GM18951 (cell line): ENCODE data around the gene NOMO2.
"Not testable (repeated sequence)": the region's sequence is repeated elsewhere in the genome, so short reads cannot be mapped to it uniquely, and the experiment has no call there.

ENCODE experiments used
- in situ Hi-C: fragments of 300-500 bp; cut with MboI; formaldehyde crosslinking; loops from one replicate; pipeline ENCODE4 v1.12.0; 2022; ENCODE audit warnings: low sequenced_read_pairs, mixed read lengths, inconsistent platforms; ENCODE audit not compliant: unreplicated experiment

Gene NOMO2

GRCh38 chr16:18531323-18531722 lies 30.6 kb downstream of the NOMO2 start:
- in situ Hi-C loops, result not testable (repeated sequence)

DNA sequence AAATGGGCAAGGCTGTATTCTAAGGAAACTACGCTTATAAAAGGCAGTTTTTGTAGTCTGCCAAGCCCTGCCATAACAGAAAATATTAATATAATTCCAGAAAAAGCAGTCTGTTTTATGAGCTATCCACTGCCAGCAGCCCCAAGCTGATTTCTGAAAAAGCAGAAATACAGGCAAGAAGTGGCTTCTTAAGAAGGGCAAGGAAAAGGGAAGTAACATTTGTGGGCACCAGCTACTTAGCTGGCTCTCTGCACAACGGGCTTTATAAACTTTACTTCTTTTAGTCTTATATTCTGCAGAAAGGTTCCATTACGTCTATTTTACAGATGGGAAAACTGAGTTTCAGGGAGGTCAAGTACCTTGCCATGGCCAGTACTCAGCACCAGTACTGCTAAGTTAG lies 31.6 kb downstream of the NOMO2 start:
- in situ Hi-C loops, result not testable (repeated sequence)

DNA sequence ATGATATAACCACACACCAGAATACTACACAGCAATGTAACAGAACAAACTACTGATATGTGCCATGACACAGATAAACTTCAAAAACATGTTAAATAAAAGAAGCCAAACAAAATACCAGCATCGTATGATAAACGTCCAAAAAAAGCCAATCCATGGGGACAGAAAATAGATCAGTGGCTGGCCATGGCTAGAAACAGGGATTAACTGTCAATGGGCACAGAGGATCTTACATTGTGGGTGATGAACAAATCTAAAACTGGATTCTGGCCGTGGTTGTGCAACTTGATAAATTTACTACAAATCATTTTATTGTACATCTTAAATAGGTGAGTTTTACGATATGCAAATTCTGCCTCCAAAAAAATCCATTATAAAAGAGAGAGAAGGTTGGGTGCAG lies 35.4 kb downstream of the NOMO2 start:
- in situ Hi-C loops, result not testable (repeated sequence)

DNA sequence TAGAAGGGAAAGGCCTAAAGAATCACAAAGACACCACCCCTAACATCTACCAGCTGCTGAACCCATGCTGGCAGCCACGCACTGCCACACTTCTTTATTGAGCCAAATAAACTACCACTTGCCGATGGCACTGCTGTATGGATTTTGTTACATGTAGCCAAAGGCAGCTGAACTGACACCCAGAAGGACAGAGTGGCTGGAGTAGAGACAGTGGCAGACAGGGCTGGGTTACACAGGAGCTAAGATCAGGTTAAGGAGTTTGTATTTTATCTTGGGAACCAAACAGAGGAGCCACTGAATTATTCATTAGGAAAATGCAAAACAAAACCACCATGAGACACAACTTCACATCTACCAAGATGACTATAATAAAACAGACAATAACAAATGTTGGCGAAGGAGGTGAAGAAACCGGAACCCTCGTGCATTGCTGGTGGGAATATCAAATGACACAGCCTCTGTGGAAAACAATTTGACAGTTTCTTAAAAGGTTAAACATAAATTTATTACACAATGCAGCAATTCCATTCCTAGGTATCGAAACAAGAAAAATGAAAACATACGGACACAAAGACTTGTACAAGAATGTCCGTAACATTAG lies 35.9 kb downstream of the NOMO2 start:
- in situ Hi-C loops, result not testable (repeated sequence)

DNA sequence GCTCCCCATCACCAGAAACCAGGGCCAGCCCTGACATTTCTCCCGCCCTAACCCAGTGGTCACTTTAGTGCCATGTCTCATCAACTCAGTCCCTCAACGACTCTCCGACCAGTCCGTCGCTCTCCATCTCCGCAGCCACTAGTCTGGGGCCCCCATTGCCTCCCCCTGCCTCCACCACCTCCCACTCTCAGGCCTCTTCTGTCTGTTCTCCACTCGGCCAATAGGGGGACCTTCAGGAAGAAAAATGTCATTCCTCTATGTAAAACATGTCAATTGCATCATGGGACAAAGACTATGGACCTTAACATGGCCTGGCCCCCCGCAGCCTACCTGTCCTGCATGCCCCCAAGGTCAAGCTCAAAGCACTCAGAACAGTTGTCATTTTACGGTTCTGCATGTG lies 39.3 kb downstream of the NOMO2 start:
- in situ Hi-C loops, result not testable (repeated sequence)

DNA sequence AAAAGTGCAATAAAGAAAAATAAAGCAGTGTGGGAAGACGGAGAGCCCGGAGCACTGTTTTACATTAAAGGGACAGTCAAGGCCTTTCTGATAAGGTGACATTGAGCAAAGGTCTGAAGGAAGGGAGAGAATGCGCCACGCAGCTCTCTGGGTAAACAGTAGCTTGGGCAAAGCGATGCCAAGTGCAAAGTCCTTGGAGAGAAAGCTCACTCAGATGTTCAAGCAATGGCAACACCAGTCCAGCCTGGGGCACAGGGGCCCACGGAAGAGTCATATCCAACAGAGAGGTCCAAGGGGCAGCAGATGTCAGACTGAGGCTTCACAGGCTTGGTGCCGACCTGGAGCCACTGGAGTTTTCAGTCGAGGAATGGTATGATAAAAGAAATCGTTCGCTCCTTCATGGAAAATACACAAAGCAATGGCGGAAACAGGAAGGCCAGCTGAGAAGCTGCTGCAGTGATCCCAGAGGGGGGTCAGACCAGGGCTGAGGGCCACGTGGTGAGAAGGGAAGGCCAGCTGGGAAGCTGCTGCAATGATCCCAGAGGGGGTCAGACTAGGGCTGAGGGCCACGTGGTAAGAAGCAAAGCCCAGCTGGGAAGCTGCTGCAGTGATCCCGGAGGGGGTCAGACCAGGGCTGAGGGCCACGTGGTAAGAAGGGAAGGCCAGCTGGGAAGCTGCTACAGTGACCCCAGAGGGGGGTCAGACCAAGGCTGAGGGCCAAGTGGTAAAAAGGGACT lies 40.3 kb downstream of the NOMO2 start:
- in situ Hi-C loops, result not testable (repeated sequence)

- in situ Hi-C loops, result not testable (repeated sequence)
These were observed 43.2 kb downstream of the NOMO2 start for GRCh38 chr16:18518536-18519283.

- in situ Hi-C loops, result not testable (repeated sequence)
These were observed 63.5 kb downstream of the NOMO2 start for GRCh38 chr16:18498430-18498829.

DNA sequence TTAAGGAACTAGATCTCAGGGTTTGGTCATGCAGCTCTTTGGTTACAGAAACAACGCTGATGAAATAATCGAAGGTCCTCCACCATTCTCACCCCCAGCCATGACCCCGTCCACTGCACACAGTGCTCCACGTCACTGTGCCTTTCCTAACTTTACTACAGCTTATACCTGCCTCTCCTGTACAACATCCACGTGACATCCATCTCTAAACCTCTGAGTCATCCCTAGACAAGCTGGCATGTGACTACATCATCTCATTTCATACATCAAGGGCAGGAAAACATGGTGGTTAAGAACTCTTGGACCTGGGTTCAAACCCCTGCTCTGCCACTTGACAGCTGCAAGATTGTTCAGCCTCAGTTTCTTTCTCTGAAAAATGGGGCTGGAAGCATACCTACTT lies 64.9 kb downstream of the NOMO2 start:
- in situ Hi-C loops, result not testable (repeated sequence)

DNA sequence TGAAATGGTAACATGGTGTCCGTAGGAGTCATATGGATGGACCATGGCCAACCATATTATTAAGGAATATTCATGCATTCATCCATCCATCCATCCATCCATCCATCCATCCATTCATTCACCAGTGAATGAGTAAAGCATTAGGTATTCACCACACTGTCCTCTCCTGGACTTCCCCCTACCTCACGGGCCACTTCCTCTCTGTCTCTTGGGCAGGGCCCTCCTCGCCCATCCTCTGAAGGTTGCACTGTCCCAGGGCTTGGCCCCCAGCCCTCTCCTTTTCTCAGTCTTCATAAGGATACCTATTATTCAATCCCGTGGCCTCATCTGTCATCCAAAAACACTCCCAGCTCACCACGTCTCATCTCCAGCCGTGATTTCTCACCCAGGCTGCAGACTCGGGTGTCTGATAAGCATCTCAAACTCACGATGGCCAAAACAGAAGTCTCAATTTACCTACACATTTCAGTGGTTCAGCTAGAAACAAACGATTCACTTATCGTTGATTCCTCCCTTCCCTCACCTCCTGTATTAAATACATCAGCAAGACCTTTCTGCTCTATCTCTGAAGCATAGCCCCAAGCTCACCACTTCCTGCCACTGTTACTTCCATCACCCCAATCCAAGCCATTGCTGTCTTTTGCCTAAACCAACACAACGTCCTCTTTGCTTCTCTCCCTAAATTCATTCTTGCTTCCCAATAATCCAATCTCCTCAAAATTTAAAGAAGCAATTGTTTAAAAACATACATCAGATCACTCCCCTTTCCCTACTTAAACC lies 69.6 kb downstream of the NOMO2 start:
- in situ Hi-C loops, result not testable (repeated sequence)

DNA sequence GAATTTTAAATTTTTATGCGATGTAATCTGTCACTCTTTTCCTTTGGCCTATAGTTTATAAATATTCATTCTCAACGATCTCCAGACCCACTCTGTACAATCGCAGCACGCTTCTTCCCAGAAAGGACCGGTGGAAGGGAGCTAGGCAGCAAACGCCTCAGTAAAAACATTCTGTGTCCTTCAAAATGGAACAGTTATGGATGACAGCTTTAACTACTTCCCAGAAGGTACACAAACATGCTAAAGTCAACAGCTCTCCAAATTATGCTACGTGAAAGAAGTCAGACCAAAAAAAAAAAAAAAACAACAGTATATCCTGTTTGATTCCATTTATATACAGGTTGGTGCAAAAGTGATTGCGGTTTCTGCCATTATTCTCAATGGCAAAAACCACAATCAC lies 125.9 kb downstream of the NOMO2 start:
- in situ Hi-C loops, result not testable (repeated sequence)

DNA sequence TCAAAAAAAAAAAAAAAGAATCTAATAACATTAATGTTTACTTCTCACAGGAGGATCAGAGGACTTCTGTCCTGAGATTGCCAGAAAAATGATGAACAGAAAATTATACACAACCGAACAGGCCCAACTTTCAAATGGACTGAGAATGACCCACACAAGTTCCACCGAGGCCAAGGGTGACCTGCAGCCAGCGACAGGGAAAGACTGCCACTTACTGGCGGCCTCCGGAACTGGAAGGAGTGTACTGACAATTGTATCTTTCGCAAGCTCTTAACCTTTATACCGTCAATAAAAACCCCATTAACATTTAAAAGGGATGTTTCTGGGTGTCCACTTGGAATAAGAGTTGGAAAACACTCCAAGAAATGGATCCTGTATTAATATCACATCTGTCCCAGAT lies 146.1 kb downstream of the NOMO2 start:
- in situ Hi-C loops, result not testable (repeated sequence)

DNA sequence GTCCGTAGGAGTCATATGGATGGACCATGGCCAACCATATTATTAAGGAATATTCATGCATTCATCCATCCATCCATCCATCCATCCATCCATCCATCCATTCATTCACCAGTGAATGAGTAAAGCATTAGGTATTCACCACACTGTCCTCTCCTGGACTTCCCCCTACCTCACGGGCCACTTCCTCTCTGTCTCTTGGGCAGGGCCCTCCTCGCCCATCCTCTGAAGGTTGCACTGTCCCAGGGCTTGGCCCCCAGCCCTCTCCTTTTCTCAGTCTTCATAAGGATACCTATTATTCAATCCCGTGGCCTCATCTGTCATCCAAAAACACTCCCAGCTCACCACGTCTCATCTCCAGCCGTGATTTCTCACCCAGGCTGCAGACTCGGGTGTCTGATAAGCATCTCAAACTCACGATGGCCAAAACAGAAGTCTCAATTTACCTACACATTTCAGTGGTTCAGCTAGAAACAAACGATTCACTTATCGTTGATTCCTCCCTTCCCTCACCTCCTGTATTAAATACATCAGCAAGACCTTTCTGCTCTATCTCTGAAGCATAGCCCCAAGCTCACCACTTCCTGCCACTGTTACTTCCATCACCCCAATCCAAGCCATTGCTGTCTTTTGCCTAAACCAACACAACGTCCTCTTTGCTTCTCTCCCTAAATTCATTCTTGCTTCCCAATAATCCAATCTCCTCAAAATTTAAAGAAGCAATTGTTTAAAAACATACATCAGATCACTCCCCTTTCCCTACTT lies 152.2 kb downstream of the NOMO2 start:
- in situ Hi-C loops, result not testable (repeated sequence)

- in situ Hi-C loops, result not testable (repeated sequence)
These were observed 159.8 kb downstream of the NOMO2 start for GRCh38 chr16:18401851-18402657.

GRCh38 chr16:18401159-18401558 lies 160.7 kb downstream of the NOMO2 start:
- in situ Hi-C loops, result not testable (repeated sequence)

- in situ Hi-C loops, result not testable (repeated sequence)
These were observed 167.5 kb downstream of the NOMO2 start for GRCh38 chr16:18394363-18394762.

GRCh38 chr16:18387767-18388166 lies 174.1 kb downstream of the NOMO2 start:
- in situ Hi-C loops, result not testable (repeated sequence)

GRCh38 chr16:18386517-18386916 lies 175.4 kb downstream of the NOMO2 start:
- in situ Hi-C loops, result not testable (repeated sequence)

GRCh38 chr16:18385285-18385684 lies 176.6 kb downstream of the NOMO2 start:
- in situ Hi-C loops, result not testable (repeated sequence)
